HG02938 (cell line): ENCODE data around the gene ZXDB.
"Not testable (repeated sequence)": the region's sequence is repeated elsewhere in the genome, so short reads cannot be mapped to it uniquely, and the experiment has no call there.

Experiments used
- ATAC-seq: cut with Tn5 transposase; IDR thresholded peaks from one replicate; pipeline ENCODE4 v1.9.1; 2021; ENCODE audit warnings: mild to moderate bottlenecking, moderate library complexity; ENCODE audit not compliant: unreplicated experiment

ZXDB gene

DNA sequence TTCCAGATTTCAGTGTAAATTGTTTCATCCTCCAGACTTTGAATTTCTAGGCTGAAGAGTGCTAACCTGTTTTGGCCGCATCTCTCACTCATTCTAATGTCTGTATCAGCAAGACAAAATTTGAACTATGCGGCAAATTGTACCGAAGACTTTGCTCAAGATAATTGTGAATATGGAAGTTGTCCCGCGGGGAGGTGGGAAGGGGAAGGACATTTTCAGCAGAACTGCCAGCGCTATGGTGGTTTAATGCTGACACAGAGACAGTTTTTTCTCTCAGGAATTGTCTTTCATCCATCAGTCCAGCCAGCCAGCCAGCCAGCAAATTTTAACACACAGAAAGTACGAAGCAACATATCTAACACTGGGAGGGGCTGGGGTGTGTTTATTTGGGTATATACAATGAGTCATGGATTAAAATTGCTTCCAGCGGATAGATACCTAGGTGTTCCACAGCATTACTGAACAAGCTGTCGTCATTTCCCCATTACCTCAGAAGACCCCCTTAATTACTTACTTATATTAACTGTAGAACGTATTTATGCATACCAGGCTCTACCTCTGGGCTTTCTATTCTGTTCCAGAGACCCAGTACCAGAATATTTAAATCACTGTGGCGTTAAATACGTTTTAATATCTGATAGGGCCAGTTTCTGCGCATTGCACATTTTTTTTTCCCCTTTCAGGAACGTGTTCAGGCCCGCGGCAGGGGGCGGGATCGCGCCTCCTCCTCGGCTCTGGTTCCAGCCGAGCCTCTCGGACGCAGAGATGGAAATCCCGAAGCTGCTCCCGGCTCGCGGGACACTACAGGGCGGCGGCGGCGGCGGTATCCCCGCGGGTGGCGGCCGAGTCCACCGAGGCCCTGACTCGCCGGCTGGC is at the start of gene ZXDB:
Gene ZXDB, plus strand, starts transcription at position 728 of the 876 bp plus-strand sequence. Its CDS starts 38 bp downstream, at position 766.
- ATAC-seq: peak; percentile 63

GRCh38 chrX:57565198-57565597 is 26.6 kb upstream of the ZXDB start:
- no peak for ATAC-seq

DNA sequence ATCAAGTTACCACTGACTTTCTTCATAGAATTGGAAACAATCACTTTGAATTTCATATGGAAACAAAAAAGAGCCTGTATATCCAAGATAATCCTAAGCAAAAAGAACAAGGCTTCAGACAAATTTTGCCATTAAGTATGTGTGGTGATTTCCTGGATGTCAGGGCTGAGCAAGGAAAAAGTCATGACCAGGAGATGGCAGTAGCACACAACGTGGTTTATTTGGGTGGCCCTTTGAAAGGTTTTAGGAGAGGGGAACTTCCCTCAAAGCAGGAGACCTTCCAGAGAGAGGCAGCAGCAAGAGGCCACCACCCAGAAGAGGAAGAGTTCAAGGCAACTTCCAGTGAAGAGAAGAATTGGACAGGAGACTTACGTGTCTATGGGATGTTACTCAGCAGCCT is 18.1 kb upstream of the ZXDB start:
- peak; percentile 47 for ATAC-seq

DNA sequence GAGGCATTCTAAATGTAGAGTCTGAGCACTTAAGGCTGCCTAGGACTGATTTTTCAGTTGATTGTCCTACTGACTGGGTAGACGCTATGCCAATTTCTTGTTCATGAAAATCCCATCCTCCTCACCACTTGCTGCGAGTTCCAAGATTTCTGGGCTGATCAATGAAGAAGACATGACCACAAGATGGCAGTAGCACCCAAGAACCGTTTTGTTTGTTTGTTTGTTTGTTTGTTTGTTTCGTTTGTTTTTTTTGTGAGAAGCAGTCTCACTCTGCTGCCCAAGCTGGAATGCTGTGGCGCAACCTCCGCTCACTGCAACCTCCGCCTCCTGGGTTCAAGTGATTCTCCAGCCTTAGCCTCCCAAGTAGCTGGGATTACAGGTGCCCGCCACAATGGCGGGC is 8.9 kb upstream of the ZXDB start:
- not testable (repeated sequence) for ATAC-seq

GRCh38 chrX:57583477-57583876 is 8.3 kb upstream of the ZXDB start:
- no peak for ATAC-seq

GRCh38 chrX:57586360-57586759 is 5.5 kb upstream of the ZXDB start:
- ATAC-seq: no peak

GRCh38 chrX:57587062-57587461 is 4.7 kb upstream of the ZXDB start:
- no peak for ATAC-seq

DNA sequence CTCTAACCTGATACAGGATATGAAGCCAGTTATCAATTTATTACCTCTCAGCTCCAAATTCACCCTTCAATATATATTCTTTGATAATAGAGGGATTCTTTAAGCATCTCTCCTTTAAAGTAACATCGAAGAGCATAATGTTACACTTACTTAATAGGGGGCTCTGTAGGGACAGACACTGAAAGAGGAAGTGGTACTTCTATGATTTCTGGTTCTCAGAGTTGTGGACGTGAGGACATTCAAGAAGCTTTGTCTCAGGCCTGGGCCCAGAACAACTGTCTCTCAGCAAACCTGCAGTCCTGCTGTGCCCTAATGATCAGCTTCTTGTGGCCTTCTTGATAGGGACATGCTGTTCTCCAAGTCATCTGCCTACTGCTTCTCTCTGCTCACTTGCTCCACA is 4.2 kb upstream of the ZXDB start:
- peak; percentile 36 for ATAC-seq

- ATAC-seq: peak; percentile 69
These were observed 516 bp downstream of the ZXDB start for GRCh38 chrX:57592160-57592893.

GRCh38 chrX:57592894-57593215 is 1.0 kb downstream of the ZXDB start:
- not testable (repeated sequence) for ATAC-seq

DNA sequence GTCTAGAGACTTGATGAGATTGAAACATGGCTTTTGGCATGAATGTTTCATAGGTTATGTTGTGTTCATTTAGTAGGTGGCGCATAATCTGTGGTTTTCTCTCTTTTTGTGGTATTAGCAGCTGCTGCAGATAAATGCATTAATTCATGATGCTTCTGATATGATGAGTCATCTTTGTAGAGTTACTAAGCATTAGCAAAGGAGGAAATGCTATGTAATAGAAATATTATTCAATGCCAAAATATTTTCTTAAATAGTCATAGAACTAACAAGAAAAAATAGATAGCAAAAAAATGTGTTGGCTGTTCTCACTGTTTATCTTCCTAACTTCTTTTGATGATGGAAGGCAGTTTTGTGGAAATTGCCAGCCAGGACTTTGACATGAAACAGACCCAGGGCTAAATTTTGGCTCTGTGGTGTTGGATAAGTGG is 3.6 kb downstream of the ZXDB start:
- ATAC-seq: no peak

DNA sequence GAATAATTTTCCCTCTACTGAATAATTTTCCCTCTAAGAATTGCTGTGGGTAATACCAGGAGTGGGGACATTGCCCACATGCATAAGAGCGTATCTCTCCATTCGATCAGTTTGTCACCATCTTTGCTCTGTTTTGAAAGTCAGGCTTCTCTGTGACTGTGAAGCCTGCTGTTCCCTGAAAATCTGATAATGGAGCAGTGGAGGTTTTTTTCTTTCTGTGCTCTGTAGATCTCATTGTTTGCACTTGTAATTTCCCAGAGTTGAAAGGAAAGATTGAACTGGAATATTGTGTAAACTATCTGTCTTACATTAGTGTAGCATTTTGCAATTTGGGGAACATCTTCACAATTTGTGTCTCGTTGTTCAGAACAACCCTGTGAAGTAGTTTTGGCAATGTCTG is 4.3 kb downstream of the ZXDB start:
- ATAC-seq: no peak

DNA sequence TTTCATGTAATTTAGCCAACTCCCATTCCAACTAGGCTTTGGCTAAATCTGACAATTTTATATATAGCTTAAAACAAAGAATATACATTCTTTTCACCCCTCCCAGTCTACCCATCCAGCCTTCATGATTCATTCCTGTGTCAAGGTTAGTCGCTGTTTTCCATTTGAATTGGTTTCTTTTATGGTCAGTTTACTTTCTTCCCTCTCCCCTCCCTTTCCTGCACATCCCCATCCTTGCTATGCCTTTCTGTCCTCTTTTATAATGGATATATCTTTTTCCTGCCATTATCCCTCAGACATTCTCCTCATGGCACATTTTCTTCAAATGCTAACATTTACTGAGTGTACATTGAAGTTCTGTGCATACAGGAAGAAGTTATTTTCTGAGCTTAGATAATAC is 4.7 kb downstream of the ZXDB start:
- no peak for ATAC-seq

DNA sequence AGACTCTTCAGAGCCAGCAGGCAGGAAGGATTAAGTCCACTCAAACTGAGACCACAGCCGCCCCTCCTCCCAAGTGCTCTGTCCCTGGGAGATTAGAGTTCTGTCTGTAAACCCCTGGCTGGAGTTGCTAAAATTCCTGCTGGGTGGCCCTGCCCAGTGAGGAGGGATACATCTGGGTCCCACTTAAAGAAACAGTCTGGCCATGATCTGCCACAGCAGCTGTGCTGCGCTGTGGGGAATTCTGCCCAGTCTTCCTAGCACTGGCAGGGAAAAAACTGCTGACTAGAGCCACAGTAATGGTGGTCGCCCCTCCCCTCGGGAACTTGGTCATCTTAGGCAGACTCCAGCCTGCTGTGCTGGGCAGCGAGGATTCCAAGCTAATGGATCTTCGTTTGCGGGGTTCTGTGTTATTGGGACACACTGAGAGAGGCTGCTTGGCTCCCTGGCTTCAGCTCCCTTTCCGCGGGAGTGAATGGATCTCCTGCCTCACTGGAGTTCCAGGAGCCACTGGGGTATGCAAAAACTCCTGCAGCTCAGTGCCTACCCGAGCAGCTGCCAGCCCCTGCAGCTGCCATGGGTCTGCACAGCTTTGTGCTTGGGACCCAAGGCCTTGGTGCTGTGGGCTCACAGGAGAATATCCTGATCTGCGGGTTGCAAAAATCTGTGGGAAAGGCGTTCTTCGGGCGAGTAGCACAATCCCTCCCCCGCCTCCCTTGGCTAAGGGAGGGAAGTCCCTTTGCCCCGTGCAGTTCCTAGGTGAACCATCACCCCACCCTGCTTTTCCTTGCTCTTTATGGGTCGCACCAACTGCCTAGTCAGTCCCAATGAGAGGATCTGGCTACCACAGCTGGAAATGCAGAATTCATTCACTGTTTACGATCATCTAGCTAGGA is 15.7 kb downstream of the ZXDB start:
- ATAC-seq: no peak

- not testable (repeated sequence) for ATAC-seq
These were observed 21.5 kb downstream of the ZXDB start for GRCh38 chrX:57613351-57613750.

- ATAC-seq: not testable (repeated sequence)
These were observed 37.6 kb downstream of the ZXDB start for GRCh38 chrX:57629438-57629837.

GRCh38 chrX:57640674-57641016 is 48.8 kb downstream of the ZXDB start:
- ATAC-seq: no peak

GRCh38 chrX:57641338-57641737 is 49.5 kb downstream of the ZXDB start:
- no peak for ATAC-seq

- ATAC-seq: no peak
These were observed 51.9 kb downstream of the ZXDB start for GRCh38 chrX:57643698-57644097.

GRCh38 chrX:57647020-57647419 is 55.2 kb downstream of the ZXDB start:
- ATAC-seq: no peak
